CD4-positive, alpha-beta T cell (primary cell): ENCODE results near the gene ASCL4. TPM values are rescaled to one million over a fixed set of nuclear protein-coding genes. Genes with fewer than 3 reads are reported as not detected.

ENCODE experiments used
- ATAC-seq: fragments of 200-7000 bp; cut with Tn5 transposase; one replicate; pipeline ENCODE4 v1.10.0; 2022; ENCODE audit warnings: mild to moderate bottlenecking; ENCODE audit not compliant: poor library complexity
- CTCF ChIA-PET: fragments of 350-600 bp; sonication (Branson Sonifier 250); formaldehyde crosslinking; loops from one replicate; lab custom pipeline; 2021; ENCODE audit warnings: antibody characterized with exemption, inconsistent platforms; lab: Charles Lee
- POLR2A ChIA-PET: fragments of 350-600 bp; sonication (Branson Sonifier 250); formaldehyde crosslinking; loops from one replicate; lab custom pipeline; 2021; ENCODE audit warnings: antibody characterized with exemption, inconsistent platforms; lab: Charles Lee
- DNase-seq, 14 experiments: peaks; one replicate each; pipeline ENCODE4 v3.0.0-alpha.2; 2013 to 2020; ENCODE audit warnings: mixed read lengths in 2 of 14
- H3K27ac ChIP-seq, 2 donors: one replicate each; pipeline versions ENCODE4 v1.5.1 to v1.7.0; 2013; ENCODE audit warnings: low read length in 2 of 2, low read depth in 1 of 2, mild to moderate bottlenecking in 1 of 2
- H3K27me3 ChIP-seq, 2 experiments: 1 replicate in 1 of 2; 2 replicates in 1 of 2; pipeline versions ENCODE4 v1.6.1 to v1.7.0; 2013; ENCODE audit warnings: low read length in 2 of 2, control low read depth in 1 of 2, mild to moderate bottlenecking in 1 of 2, moderate library complexity in 1 of 2; ENCODE audit not compliant: insufficient read depth in 2 of 2, control insufficient read depth in 1 of 2
- H3K36me3 ChIP-seq: one replicate; pipeline ENCODE4 v1.6.1; 2013; ENCODE audit warnings: low read length, control low read depth; ENCODE audit not compliant: insufficient read depth
- H3K4me1 ChIP-seq: one replicate; pipeline ENCODE4 v1.6.1; 2013; ENCODE audit warnings: low read length, control low read depth; ENCODE audit not compliant: insufficient read depth
- H3K4me3 ChIP-seq: one replicate; pipeline ENCODE4 v1.5.1; 2013; ENCODE audit warnings: mild to moderate bottlenecking, low read length, moderate library complexity
- H3K9me3 ChIP-seq, 2 experiments: 1 replicate in 1 of 2; 2 replicates in 1 of 2; pipeline versions ENCODE4 v1.6.1 to v1.7.0; 2013; ENCODE audit warnings: low read length in 2 of 2, mild to moderate bottlenecking in 2 of 2, control low read depth in 1 of 2, moderate library complexity in 1 of 2; ENCODE audit not compliant: control insufficient read depth in 1 of 2, insufficient read depth in 1 of 2
- H3K27ac Mint-ChIP-seq: one replicate; pipeline ENCODE4 v1.8.0; 2020; ENCODE audit warnings: mixed read lengths
- H3K27me3 Mint-ChIP-seq: one replicate; pipeline ENCODE4 v1.8.0; 2021; ENCODE audit warnings: mixed read lengths
- H3K36me3 Mint-ChIP-seq: one replicate; pipeline ENCODE4 v1.8.0; 2021; ENCODE audit warnings: low read depth, mixed read lengths
- H3K4me1 Mint-ChIP-seq: one replicate; pipeline ENCODE4 v1.8.0; 2021; ENCODE audit warnings: low read depth, mixed read lengths
- H3K4me3 Mint-ChIP-seq: one replicate; pipeline ENCODE4 v1.8.0; 2020; ENCODE audit warnings: mild to moderate bottlenecking, mixed read lengths
- H3K9me3 Mint-ChIP-seq: one replicate; pipeline ENCODE4 v1.8.0; 2020; ENCODE audit warnings: mixed read lengths
- intact Hi-C, 2 experiments: fragments of 100-400 bp; cut with DNase I in 1 of 2; cut with micrococcal nuclease in 1 of 2; formaldehyde crosslinking; loops; one replicate each; pipeline versions ENCODE4 v1.15.1 to v1.9.0; 2023 to 2025; cut with DNase I, micrococcal nuclease
- total RNA-seq, 174 experiments: library from RNA in 2 of 174; stranded (reverse) in 2 of 174; gene quantifications; one replicate each; pipeline ENCODE4 v1.2.3 and lab custom pipeline; 2021 to 2026
- TF ChIP-seq, protein P1 (sequence below): fragments of 200-600 bp; IDR thresholded peaks from one replicate; pipeline ENCODE4 v1.8.0; 2022; ENCODE audit warnings: antibody characterized with exemption, mild to moderate bottlenecking

Gene ASCL4
- total RNA-seq, 2 experiments from 2014 or later, result not detected

DNA sequence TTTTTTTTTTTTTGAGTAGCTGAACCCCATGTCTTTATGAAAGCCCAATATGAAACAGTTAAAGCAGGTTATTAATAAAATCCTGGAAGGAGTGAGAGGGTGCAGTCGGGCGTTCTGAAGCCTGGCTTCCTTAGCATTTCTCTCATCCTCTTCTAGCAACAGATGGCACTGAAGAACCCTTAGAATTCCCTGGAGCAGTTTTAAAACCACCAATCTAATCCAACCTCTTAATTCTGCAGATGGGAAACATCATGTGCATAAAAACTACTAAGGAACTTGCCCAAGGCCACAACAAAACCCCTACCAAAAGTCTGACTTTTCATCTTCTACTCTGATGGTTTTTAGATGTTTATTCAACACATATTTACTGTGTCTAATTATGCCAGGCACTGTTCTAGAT lies 38.7 kb upstream of the ASCL4 start:
- H3K4me3 Mint-ChIP-seq, result no peak overlapping the region
- TF ChIP-seq, protein P1, sequence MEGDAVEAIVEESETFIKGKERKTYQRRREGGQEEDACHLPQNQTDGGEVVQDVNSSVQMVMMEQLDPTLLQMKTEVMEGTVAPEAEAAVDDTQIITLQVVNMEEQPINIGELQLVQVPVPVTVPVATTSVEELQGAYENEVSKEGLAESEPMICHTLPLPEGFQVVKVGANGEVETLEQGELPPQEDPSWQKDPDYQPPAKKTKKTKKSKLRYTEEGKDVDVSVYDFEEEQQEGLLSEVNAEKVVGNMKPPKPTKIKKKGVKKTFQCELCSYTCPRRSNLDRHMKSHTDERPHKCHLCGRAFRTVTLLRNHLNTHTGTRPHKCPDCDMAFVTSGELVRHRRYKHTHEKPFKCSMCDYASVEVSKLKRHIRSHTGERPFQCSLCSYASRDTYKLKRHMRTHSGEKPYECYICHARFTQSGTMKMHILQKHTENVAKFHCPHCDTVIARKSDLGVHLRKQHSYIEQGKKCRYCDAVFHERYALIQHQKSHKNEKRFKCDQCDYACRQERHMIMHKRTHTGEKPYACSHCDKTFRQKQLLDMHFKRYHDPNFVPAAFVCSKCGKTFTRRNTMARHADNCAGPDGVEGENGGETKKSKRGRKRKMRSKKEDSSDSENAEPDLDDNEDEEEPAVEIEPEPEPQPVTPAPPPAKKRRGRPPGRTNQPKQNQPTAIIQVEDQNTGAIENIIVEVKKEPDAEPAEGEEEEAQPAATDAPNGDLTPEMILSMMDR, result no peak
- Histone ChIP-seq H3K9me3 (no peaks in the 10 kb centered on the region), H3K4me1 (no peaks in the 10 kb centered on the region), H3K27ac (no peak overlapping the region), H3K36me3 (peaks cover 79% of the 10 kb centered on the region), H3K4me3 (no peak overlapping the region), H3K27me3 (no peaks in the 10 kb centered on the region)
- ChIA-PET POLR2A (no interaction called here), CTCF (no interaction called here)
- no peak overlapping the region for H3K27ac Mint-ChIP-seq
- no peaks in the 10 kb centered on the region for H3K9me3 Mint-ChIP-seq
- DNase-seq (no peak), ATAC-seq (no peak)
- peaks cover 84% of the 10 kb centered on the region for H3K36me3 Mint-ChIP-seq
- H3K4me1 Mint-ChIP-seq, result no peaks in the 10 kb centered on the region
- no peaks in the 10 kb centered on the region for H3K27me3 Mint-ChIP-seq
- intact Hi-C loops, result no loop called here

DNA sequence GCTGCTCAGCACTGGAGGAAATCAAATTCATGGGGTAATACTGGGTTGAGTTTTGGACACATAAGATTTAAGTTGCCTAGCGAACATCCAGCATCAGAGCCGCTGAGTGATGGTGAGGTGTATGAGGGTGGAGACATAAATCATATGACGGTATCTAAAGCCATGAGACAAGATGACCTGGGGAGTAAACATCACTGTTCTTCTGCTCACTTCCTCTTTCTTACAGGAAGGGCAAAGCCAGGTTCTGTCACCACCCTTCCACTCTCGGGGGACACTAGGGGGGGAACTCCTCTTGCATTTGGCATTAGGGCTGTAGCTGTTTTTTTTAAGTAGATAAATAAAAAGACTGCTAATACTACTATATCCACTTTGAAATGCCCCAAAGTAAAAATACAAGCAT lies 37.6 kb upstream of the ASCL4 start:
- H3K36me3 Mint-ChIP-seq, result peaks cover 96% of the 10 kb centered on the region
- ChIA-PET POLR2A (no interaction called here), CTCF (no interaction called here)
- no peak overlapping the region for H3K4me3 Mint-ChIP-seq
- H3K9me3 ChIP-seq, result no peaks in the 10 kb centered on the region
- no peaks in the 10 kb centered on the region for H3K27me3 Mint-ChIP-seq
- peak overlapping the region; percentile 7 for H3K27ac Mint-ChIP-seq
- no peaks in the 10 kb centered on the region for H3K4me1 Mint-ChIP-seq
- no peaks in the 10 kb centered on the region for H3K27me3 ChIP-seq
- intact Hi-C loops, result no loop called here
- DNase-seq, result peak in 3 of 14 experiments; percentile 7 to 25 (median 9)
- H3K4me3 ChIP-seq, result no peak overlapping the region
- no peak overlapping the region for H3K27ac ChIP-seq
- TF ChIP-seq, protein P1, result no peak
- H3K36me3 ChIP-seq, result peaks cover 91% of the 10 kb centered on the region
- H3K9me3 Mint-ChIP-seq, result no peaks in the 10 kb centered on the region
- no peaks in the 10 kb centered on the region for H3K4me1 ChIP-seq
- ATAC-seq, result no peak

DNA sequence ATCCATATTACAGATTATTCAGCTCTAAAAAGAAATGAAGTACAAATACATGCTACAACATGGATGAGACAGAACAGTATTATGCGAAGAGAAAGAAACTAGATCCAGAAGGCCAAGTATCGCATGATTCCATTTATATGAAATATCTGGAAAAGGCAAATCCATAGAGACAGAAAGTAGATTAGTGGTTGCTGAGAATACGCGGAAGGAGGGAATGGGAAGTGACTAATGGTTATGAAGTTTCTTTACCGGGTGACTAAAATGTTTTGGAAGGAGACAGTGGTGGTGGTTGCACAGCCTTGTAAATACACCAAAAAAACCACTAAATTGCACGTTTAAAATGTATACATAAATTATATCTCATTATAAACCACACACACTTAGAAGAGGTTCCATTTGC lies 26.0 kb upstream of the ASCL4 start:
- Histone ChIP-seq H3K4me3 (no peak overlapping the region), H3K4me1 (peaks cover 13% of the 10 kb centered on the region), H3K36me3 (peaks cover 87% of the 10 kb centered on the region), H3K9me3 (no peaks in the 10 kb centered on the region), H3K27me3 (no peaks in the 10 kb centered on the region), H3K27ac (no peak overlapping the region)
- TF ChIP-seq, protein P1, result no peak
- H3K4me1 Mint-ChIP-seq, result peaks cover 17% of the 10 kb centered on the region
- peaks cover 39% of the 10 kb centered on the region for H3K36me3 Mint-ChIP-seq
- ATAC-seq, result no peak
- H3K27ac Mint-ChIP-seq, result no peak overlapping the region
- ChIA-PET POLR2A (no interaction called here), CTCF (no interaction called here)
- no peaks in the 10 kb centered on the region for H3K27me3 Mint-ChIP-seq
- DNase-seq, result no peak
- no peaks in the 10 kb centered on the region for H3K9me3 Mint-ChIP-seq
- intact Hi-C loops, result no loop called here
- no peak overlapping the region for H3K4me3 Mint-ChIP-seq
